Measurements from ENCODE around the gene EDARADD. TPM values are rescaled to one million over a fixed set of nuclear protein-coding genes. Genes with fewer than 3 reads are reported as not detected.
"Not testable (repeated sequence)": the region's sequence is repeated elsewhere in the genome, so short reads cannot be mapped to it uniquely, and the experiment has no call there.

EDARADD gene
- total RNA-seq, 1 donor from 2014 or later, result 0.98 TPM

GRCh38 chr1:236365999-236366570 lies 28.0 kb upstream of the EDARADD start:
- no peaks in the 10 kb centered on the region for H3K4me1 Mint-ChIP-seq (ENCODE audit: low read depth, unreplicated experiment)
- H3K4me3 Mint-ChIP-seq (ENCODE audit: unreplicated experiment), result no peak overlapping the region
- no peak for DNase-seq
- H3K27me3 Mint-ChIP-seq (ENCODE audit: unreplicated experiment), result peaks cover 4% of the 10 kb centered on the region
- TF ChIP-seq CTCF (IDR thresholded peaks at IDR 0.05; ENCODE audit: partially characterized antibody, unreplicated experiment), result no peak
- H3K9me3 Mint-ChIP-seq (ENCODE audit: unreplicated experiment), result no peaks in the 10 kb centered on the region
- no peaks in the 10 kb centered on the region for H3K36me3 Mint-ChIP-seq (ENCODE audit: unreplicated experiment)
- no peak overlapping the region for H3K27ac Mint-ChIP-seq (ENCODE audit: unreplicated experiment)

GRCh38 chr1:236366681-236367080 lies 27.4 kb upstream of the EDARADD start:
- not testable (repeated sequence) for H3K36me3 Mint-ChIP-seq (ENCODE audit: unreplicated experiment); H3K27me3 Mint-ChIP-seq (ENCODE audit: unreplicated experiment); H3K4me3 Mint-ChIP-seq (ENCODE audit: unreplicated experiment); H3K27ac Mint-ChIP-seq (ENCODE audit: unreplicated experiment); H3K4me1 Mint-ChIP-seq (ENCODE audit: low read depth, unreplicated experiment); H3K9me3 Mint-ChIP-seq (ENCODE audit: unreplicated experiment); DNase-seq

GRCh38 chr1:236370420-236370819 lies 23.7 kb upstream of the EDARADD start:
- H3K36me3 Mint-ChIP-seq (ENCODE audit: unreplicated experiment), result no peaks in the 10 kb centered on the region
- no peak overlapping the region for H3K27ac Mint-ChIP-seq (ENCODE audit: unreplicated experiment)
- H3K27me3 Mint-ChIP-seq (ENCODE audit: unreplicated experiment), result peaks cover 4% of the 10 kb centered on the region
- H3K4me1 Mint-ChIP-seq (ENCODE audit: low read depth, unreplicated experiment), result no peaks in the 10 kb centered on the region
- no peak overlapping the region for H3K4me3 Mint-ChIP-seq (ENCODE audit: unreplicated experiment)
- DNase-seq, result no peak
- no peaks in the 10 kb centered on the region for H3K9me3 Mint-ChIP-seq (ENCODE audit: unreplicated experiment)
- TF ChIP-seq CTCF (IDR thresholded peaks at IDR 0.05; ENCODE audit: partially characterized antibody, unreplicated experiment), result no peak

GRCh38 chr1:236371083-236371482 lies 23.0 kb upstream of the EDARADD start:
- Mint-ChIP-seq H3K4me3 (ENCODE audit: unreplicated experiment) (no peak overlapping the region), H3K27me3 (ENCODE audit: unreplicated experiment) (peaks cover 4% of the 10 kb centered on the region), H3K4me1 (ENCODE audit: low read depth, unreplicated experiment) (no peaks in the 10 kb centered on the region), H3K9me3 (ENCODE audit: unreplicated experiment) (no peaks in the 10 kb centered on the region), H3K27ac (ENCODE audit: unreplicated experiment) (no peak overlapping the region), H3K36me3 (ENCODE audit: unreplicated experiment) (no peaks in the 10 kb centered on the region)
- TF ChIP-seq CTCF (IDR thresholded peaks at IDR 0.05; ENCODE audit: partially characterized antibody, unreplicated experiment), result no peak
- DNase-seq, result no peak

- Mint-ChIP-seq H3K4me1 (ENCODE audit: low read depth, unreplicated experiment) (no peaks in the 10 kb centered on the region), H3K27ac (ENCODE audit: unreplicated experiment) (no peak overlapping the region), H3K36me3 (ENCODE audit: unreplicated experiment) (peaks cover 11% of the 10 kb centered on the region), H3K9me3 (ENCODE audit: unreplicated experiment) (no peaks in the 10 kb centered on the region), H3K4me3 (ENCODE audit: unreplicated experiment) (no peak overlapping the region), H3K27me3 (ENCODE audit: unreplicated experiment) (no peaks in the 10 kb centered on the region)
- no peak for TF ChIP-seq CTCF (IDR thresholded peaks at IDR 0.05; ENCODE audit: partially characterized antibody, unreplicated experiment)
- DNase-seq, result no peak
Observed at GRCh38 chr1:236377832-236378535, 16.1 kb upstream of the EDARADD start.

All from glutamatergic neuron (in vitro differentiated cells).